ENCODE results near the gene PLXDC1.

The PLXDC1 gene

DNA sequence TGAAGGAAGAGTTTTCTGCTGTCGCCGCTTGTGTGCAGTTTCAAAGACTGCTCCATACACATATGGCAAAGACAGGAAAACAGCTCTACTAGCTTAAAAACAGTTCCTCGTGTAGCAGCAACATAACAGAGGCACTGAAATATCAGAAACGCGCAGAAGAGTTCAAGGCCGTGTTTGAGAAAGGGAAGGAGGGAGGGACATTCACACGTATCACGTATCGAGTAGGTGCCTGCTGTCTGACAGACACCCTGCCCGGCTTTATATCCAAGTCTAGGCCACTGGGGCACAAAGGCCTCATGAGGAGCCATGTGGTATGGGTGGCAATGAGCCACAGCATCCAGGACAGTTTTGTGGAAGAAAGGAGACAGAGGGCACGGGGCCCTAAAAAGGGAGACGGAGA, 50.3 kb downstream of the PLXDC1 start:
- CTCF ChIA-PET = interaction anchor here (1.2 to 2.3 kb wide), 2 partner anchors 9 to 118 kb away, joined by 3 to 8 read pairs; no protein-coding TSS in a partner anchor
- DNase-seq (ENCODE audit: extremely low spot score) = no peak
- POLR2A ChIA-PET = no interaction called here
- TF ChIP-seq, protein P1, sequence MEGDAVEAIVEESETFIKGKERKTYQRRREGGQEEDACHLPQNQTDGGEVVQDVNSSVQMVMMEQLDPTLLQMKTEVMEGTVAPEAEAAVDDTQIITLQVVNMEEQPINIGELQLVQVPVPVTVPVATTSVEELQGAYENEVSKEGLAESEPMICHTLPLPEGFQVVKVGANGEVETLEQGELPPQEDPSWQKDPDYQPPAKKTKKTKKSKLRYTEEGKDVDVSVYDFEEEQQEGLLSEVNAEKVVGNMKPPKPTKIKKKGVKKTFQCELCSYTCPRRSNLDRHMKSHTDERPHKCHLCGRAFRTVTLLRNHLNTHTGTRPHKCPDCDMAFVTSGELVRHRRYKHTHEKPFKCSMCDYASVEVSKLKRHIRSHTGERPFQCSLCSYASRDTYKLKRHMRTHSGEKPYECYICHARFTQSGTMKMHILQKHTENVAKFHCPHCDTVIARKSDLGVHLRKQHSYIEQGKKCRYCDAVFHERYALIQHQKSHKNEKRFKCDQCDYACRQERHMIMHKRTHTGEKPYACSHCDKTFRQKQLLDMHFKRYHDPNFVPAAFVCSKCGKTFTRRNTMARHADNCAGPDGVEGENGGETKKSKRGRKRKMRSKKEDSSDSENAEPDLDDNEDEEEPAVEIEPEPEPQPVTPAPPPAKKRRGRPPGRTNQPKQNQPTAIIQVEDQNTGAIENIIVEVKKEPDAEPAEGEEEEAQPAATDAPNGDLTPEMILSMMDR (IDR thresholded peaks at IDR 0.05; ENCODE audit: control extremely low read depth, extremely low read depth, low read depth, missing control alignments) = no peak

DNA sequence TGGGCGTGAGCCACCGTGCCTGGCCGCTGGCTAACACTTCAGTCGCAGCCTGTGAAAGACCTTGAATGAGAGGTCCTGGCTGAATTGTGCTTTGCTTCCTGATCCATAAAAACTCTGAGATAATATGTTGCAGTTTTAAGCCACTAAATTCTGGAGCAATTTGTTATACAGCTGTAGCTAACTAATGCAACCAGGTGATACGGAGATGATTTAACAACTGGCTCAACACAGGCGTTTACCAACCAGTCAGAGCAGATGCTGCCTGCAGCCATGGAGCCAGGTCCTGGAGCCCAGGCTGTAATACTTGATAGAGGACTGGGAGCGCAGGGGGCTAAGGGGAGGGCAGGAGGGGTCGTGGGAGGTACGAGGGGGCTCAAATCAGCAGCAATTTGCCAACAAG, 50.9 kb downstream of the PLXDC1 start:
- ChIA-PET POLR2A (no interaction called here), CTCF (interaction anchor here (1.2 to 2.3 kb wide), 2 partner anchors 8 to 117 kb away, joined by 3 to 8 read pairs; no protein-coding TSS in a partner anchor)
- no peak for DNase-seq (ENCODE audit: extremely low spot score)
- TF ChIP-seq, protein P1 (IDR thresholded peaks at IDR 0.05; ENCODE audit: control extremely low read depth, extremely low read depth, low read depth, missing control alignments) = no peak

DNA sequence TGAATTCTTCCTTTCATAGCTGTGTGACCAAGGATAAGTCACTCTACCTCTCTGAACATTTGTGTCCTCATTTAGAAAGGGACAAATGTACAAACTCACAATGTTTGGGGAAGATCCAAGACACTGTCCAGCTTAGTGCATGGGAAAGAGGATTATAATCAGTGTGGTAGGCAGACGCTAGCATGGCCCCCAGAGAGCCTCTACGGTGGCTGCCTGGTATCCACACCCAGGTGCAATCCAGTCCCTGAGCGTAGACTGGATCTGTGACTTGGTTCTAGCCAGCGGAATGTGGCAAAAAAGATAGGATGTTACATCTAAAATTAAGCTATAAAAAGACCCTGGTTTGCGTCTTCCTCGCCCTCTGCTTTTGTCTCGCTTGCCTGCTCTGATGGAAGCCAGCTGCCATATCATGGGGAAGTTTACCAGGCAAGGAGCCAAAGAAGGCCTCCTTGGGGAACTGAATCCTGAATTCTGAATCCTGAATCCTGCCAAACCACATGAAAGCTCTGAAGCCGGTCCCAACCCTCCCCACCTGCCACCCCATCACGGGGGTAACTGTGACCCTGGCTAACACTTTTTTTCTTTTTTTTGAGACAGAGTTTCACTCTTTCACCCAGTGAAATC, 51.7 kb downstream of the PLXDC1 start:
- no peak for DNase-seq (ENCODE audit: extremely low spot score)
- TF ChIP-seq, protein P1 (IDR thresholded peaks at IDR 0.05; ENCODE audit: control extremely low read depth, extremely low read depth, low read depth, missing control alignments) = no peak
- POLR2A ChIA-PET = no interaction called here
- CTCF ChIA-PET = interaction anchor here (1.3 to 1.7 kb wide), 2 partner anchors 16 to 53 kb away, joined by 3 to 5 read pairs; no protein-coding TSS in a partner anchor

DNA sequence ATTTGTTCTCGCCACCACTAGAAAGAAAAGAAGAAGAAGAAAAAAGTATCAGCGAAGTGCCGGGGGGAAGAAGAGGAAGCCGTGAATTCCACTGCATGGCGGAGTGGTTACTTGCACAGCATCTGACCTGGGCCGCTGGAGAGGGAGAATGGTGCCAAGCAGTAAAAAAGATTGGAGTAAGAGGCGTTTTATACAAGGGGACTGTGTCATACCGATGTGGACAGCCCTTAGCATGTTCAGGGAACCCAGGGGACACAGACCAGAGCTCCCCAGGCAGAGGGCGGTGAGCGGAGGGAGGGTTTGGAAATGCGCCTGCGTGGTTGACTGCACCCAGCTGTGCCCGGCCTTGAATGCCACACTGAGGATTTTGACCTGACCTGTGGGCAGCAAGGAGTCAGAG, 52.8 kb downstream of the PLXDC1 start:
- ChIA-PET POLR2A (no interaction called here), CTCF (interaction anchor here (1.3 to 1.7 kb wide), 2 partner anchors 18 to 54 kb away, joined by 3 to 5 read pairs; no protein-coding TSS in a partner anchor)
- TF ChIP-seq, protein P1 (IDR thresholded peaks at IDR 0.05; ENCODE audit: control extremely low read depth, extremely low read depth, low read depth, missing control alignments) = no peak
- no peak for DNase-seq (ENCODE audit: extremely low spot score)

DNA sequence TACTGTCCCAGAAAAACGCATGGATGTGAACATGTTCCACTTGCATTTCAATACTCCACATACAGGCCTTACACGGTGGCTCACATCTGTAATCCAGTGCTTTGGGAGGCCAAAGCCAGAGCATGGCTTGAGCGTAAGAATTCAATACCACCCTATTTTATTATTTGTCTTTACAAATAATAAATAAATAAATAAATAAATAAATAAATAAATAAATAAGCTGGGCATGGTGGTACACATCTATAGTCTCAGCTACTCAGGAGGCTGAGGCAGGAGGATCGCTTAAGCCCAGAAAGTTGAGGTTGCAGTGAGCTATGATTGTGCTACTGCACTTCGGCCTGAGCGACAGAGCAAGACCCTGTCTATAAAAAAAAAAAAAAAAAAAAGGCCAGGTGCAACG, 53.9 kb downstream of the PLXDC1 start:
- TF ChIP-seq, protein P1 (IDR thresholded peaks at IDR 0.05; ENCODE audit: control extremely low read depth, extremely low read depth, low read depth, missing control alignments) = no peak
- DNase-seq (ENCODE audit: extremely low spot score) = no peak
- ChIA-PET CTCF (interaction anchor here (1.0 to 1.3 kb wide), 2 partner anchors 8 to 19 kb away, joined by 3 read pairs; no protein-coding TSS in a partner anchor), POLR2A (no interaction called here)

DNA sequence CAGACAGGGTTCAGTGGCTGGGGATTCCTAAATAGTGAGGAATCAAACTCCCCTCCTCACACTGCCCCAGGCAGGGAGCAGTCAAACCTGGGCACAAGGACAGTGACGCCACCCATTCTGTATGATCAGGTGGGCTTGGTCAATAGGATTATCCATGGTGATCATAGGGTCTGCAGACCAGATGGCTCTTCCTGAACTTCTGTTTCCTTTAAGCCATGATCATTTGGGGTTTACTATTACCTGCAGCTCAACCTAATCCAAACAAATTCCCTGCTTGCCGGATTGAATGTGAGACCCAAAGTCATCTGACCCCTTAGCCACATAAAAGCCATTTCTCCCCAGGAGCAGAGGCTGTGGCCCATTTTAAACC, 54.3 kb downstream of the PLXDC1 start:
- DNase-seq (ENCODE audit: extremely low spot score) = no peak
- POLR2A ChIA-PET = no interaction called here
- CTCF ChIA-PET = interaction anchor here (1.0 kb wide), 1 partner anchor 7 kb away, joined by 3 read pairs; no protein-coding TSS in a partner anchor

More for the DNA sequence above, 54.3 kb downstream of the PLXDC1 start:
- TF ChIP-seq, protein P1 (IDR thresholded peaks at IDR 0.05; ENCODE audit: control extremely low read depth, extremely low read depth, low read depth, missing control alignments) = no peak

All from GM10248 (cell line).